Measurements from ENCODE around the gene EPB41L4A. TPM values are rescaled to one million over a fixed set of nuclear protein-coding genes. Genes with fewer than 3 reads are reported as not detected.

EPB41L4A gene
- total RNA-seq, 2 donors from 2014 or later: 7.0 to 16.2 TPM

DNA sequence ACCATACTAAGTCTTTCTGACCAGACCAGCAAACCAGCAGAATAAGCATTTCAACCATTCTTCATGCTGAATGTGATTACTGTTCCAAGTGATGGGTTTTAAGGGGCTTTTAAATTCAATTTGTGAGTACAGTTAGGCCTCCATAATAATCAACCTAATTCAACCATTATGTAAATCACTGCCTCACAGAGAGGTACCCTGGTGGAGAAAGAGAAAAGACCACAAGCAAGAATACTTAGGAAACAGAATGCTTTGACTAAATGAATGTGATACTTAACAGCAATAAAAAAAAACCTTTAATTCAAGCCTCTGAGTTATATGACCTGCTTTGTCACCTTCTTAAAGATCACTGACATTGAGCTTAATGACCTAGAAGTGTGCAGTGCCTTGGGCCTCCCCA lies 162.1 kb downstream of the EPB41L4A start:
- no peaks in the 10 kb centered on the region for H3K27me3 ChIP-seq

DNA sequence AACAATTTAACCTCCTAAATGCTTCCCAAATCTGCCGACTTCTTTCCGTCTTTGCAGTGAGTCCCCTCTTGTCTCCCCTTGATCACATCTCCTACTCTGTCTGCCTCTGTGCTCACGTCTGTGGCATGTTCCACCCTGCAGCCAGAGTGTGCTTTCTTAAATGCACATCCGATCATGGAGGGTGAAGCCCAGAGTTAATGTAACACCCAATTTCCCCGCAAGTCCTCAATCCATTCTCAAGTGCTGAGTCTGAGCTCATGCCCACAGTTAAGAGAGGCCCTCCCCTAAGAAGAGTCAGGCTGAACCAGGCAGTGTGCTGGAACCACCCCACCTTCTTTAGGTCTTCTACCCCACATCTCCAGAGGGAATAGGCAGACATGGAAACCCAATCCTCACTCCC lies 164.8 kb downstream of the EPB41L4A start:
- intact Hi-C loops (cut with DNase I): no loop called here
- H3K36me3 ChIP-seq (replicated peaks in 1 of 2; ENCODE audit: insufficient read depth in 1 of 2, low read depth in 2 of 2): no peaks in the 10 kb centered on the region
- 73 to 84% methylated on average over 5 of the region's 5 CpGs for WGBS, 2 donors
- TF ChIP-seq, protein P1, sequence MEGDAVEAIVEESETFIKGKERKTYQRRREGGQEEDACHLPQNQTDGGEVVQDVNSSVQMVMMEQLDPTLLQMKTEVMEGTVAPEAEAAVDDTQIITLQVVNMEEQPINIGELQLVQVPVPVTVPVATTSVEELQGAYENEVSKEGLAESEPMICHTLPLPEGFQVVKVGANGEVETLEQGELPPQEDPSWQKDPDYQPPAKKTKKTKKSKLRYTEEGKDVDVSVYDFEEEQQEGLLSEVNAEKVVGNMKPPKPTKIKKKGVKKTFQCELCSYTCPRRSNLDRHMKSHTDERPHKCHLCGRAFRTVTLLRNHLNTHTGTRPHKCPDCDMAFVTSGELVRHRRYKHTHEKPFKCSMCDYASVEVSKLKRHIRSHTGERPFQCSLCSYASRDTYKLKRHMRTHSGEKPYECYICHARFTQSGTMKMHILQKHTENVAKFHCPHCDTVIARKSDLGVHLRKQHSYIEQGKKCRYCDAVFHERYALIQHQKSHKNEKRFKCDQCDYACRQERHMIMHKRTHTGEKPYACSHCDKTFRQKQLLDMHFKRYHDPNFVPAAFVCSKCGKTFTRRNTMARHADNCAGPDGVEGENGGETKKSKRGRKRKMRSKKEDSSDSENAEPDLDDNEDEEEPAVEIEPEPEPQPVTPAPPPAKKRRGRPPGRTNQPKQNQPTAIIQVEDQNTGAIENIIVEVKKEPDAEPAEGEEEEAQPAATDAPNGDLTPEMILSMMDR (IDR thresholded peaks at IDR 0.05): no peak
- no peak for TF ChIP-seq POLR2A (IDR thresholded peaks at IDR 0.05)
- no peaks in the 10 kb centered on the region for H3K27me3 ChIP-seq
- no peak overlapping the region for H3K27ac ChIP-seq
- H3K4me1 ChIP-seq: no peaks in the 10 kb centered on the region
- no peaks in the 10 kb centered on the region for H3K9me3 ChIP-seq
- ATAC-seq (no peak), DNase-seq (no peak)
- no peak overlapping the region for H3K4me3 ChIP-seq

More for the DNA sequence above, 162.1 kb downstream of the EPB41L4A start:
- no peak for DNase-seq
- H3K9me3 ChIP-seq: no peaks in the 10 kb centered on the region
- H3K4me1 ChIP-seq: no peaks in the 10 kb centered on the region
- TF ChIP-seq, protein P1 (IDR thresholded peaks at IDR 0.05): no peak
- TF ChIP-seq POLR2A (IDR thresholded peaks at IDR 0.05): no peak
- intact Hi-C loops (cut with DNase I): no loop called here
- no peaks in the 10 kb centered on the region for H3K36me3 ChIP-seq (replicated peaks in 1 of 2; ENCODE audit: insufficient read depth in 1 of 2, low read depth in 2 of 2)
- H3K27ac ChIP-seq: no peak overlapping the region
- ATAC-seq: no peak
- H3K4me3 ChIP-seq: no peak overlapping the region

DNA sequence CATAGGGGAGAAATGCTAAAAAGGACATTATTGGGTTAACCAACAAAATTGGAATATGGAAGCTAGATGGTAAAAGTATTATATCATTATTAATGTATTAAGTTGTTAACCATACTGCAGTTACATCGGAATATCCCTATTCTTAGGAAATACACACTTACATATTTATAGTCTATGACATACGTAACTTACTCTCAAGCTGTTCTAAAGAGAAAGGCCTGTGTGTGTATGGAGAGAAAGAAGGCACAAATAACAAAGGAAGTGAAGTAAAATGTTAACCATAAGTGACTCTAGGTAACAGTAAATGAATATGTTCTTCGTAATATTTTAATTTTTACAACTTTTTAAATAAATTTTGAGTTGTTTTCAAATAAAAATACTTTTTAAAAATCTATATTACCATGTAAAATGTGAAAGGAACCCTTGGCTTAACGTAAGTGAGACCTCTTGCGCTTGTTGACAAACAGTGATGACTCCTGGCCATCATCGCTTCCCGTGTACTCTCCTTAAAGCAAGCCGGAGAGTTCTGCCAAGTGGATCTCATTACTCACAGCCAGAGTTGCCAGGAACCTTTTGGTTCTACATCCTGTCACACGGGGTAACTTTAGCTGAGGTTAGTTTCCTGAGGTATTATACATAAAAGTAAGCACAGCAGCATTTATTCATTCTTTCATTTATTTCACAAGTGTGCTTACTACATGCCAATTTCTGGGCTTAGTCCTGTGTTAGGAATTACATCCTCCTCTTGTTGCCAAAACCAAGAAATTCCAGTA lies 165.4 kb downstream of the EPB41L4A start:
- ATAC-seq (no peak), DNase-seq (peak in 1 of 4 donors; percentile 5)
- TF ChIP-seq, protein P1 (IDR thresholded peaks at IDR 0.05): no peak
- TF ChIP-seq POLR2A (IDR thresholded peaks at IDR 0.05): no peak
- Histone ChIP-seq H3K4me3 (no peak overlapping the region), H3K4me1 (no peaks in the 10 kb centered on the region), H3K9me3 (no peaks in the 10 kb centered on the region), H3K27ac (no peak overlapping the region), H3K27me3 (no peaks in the 10 kb centered on the region), H3K36me3 (replicated peaks in 1 of 2; ENCODE audit: insufficient read depth in 1 of 2, low read depth in 2 of 2) (no peaks in the 10 kb centered on the region)
- 59 to 67% methylated on average over 9 of the region's 9 CpGs for WGBS, 2 donors
- intact Hi-C loops (cut with DNase I): no loop called here

DNA sequence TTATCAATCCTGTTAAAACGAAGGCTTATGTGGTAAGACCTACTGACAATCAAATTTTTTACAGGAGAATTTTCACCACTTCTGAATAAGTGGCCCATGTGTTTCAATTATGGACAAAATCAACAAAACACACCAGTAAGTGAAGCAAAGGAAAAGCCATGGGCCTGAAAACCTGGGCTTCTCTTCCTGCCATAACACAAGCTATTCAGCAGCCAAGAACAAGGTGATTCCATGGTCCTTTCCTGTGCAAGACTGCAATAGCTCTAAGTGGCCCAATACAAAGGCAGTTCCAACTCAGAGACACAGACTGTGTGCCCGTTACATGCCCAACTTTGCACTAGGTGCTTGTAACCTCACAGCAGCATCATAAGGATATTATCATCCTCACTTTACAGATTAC lies 168.5 kb downstream of the EPB41L4A start:
- Histone ChIP-seq H3K9me3 (no peaks in the 10 kb centered on the region), H3K4me3 (no peak overlapping the region), H3K27ac (no peak overlapping the region), H3K36me3 (replicated peaks in 1 of 2; ENCODE audit: insufficient read depth in 1 of 2, low read depth in 2 of 2) (no peaks in the 10 kb centered on the region), H3K27me3 (no peaks in the 10 kb centered on the region), H3K4me1 (no peaks in the 10 kb centered on the region)
- 67 to 74% methylated on average over 1 to 2 of the region's 2 CpGs for WGBS, 2 donors
- TF ChIP-seq, protein P1 (IDR thresholded peaks at IDR 0.05): no peak
- TF ChIP-seq POLR2A (IDR thresholded peaks at IDR 0.05): no peak
- DNase-seq: no peak
- intact Hi-C loops (cut with DNase I): no loop called here
- no peak for ATAC-seq

DNA sequence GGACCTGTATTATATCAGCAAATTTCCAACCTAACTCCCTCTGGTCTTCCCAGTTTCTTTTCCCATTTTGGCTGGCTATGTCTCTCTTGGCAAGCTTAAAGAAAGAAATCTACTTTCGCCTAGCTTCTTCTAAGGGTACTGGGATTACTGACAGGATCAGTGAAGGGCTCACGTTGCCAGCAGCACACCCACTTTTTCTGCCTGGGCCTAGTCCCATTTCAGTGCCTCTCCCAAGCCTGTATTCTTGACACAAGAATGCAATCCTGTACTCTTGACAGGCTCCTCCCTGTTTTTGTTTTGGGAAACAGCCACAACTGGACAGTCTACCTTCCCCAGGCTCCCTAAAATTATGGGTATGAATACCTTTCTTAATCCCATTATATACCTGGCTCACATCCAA lies 170.5 kb downstream of the EPB41L4A start:
- intact Hi-C loops (cut with DNase I): no loop called here
- H3K27ac ChIP-seq: no peak overlapping the region
- H3K27me3 ChIP-seq: no peaks in the 10 kb centered on the region

More for the DNA sequence above, 170.5 kb downstream of the EPB41L4A start:
- Histone ChIP-seq H3K4me3 (no peak overlapping the region), H3K9me3 (no peaks in the 10 kb centered on the region), H3K36me3 (replicated peaks in 1 of 2; ENCODE audit: insufficient read depth in 1 of 2, low read depth in 2 of 2) (no peaks in the 10 kb centered on the region), H3K4me1 (no peaks in the 10 kb centered on the region)
- DNase-seq (no peak), ATAC-seq (no peak)
- no peak for TF ChIP-seq POLR2A (IDR thresholded peaks at IDR 0.05)
- TF ChIP-seq, protein P1 (IDR thresholded peaks at IDR 0.05): no peak
- 77 to 81% methylated on average over 2 of the region's 2 CpGs for WGBS, 2 donors

Data from body of pancreas (tissue), 4 donors.